Measurements from ENCODE around the gene EPG5. TPM values are rescaled to one million over a fixed set of nuclear protein-coding genes. Genes with fewer than 3 reads are reported as not detected.

The EPG5 gene
- total RNA-seq, 1 experiment from 2014 or later, result 12.9 TPM

DNA sequence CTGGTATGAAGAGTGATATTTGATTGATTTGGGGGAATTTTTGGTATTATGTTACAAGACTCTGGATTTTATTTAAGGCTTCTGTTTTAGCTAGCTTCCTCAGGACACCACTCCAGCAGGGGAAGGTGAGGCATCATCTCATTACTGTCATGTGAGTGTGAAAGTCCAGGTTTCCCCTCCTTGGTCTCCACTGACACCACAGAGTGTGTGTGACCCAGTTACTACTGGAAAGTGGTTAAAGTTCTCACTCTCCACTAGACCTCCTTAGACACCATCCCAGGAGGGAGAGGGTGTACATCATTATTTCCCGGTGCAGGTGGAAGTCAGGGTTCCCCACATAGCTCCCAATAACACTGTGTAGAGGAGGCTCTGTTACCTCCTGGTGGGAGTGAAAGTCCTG is 35.8 kb upstream of the EPG5 start:
- no peaks in the 10 kb centered on the region for H3K36me3 ChIP-seq (ENCODE audit: control insufficient read depth, insufficient read depth, low read length)
- H3K4me1 ChIP-seq (ENCODE audit: control insufficient read depth, insufficient read depth, low read length), result no peaks in the 10 kb centered on the region
- no peak for DNase-seq (ENCODE audit: low read depth, low spot score)
- intact Hi-C loops (cut with micrococcal nuclease; ENCODE audit: unreplicated experiment) (no loop called here), in situ Hi-C loops (cut with HindIII; ENCODE audit: low pct_unique_long_range_greater_than_20kb, low sequenced_read_pairs) (no loop called here)
- ChIA-PET CTCF (interaction anchor here (0.5 kb wide), 1 partner anchor 1877 kb away, joined by 3 read pairs; no protein-coding TSS in a partner anchor), POLR2A (no interaction called here)
- H3K9me3 ChIP-seq (ENCODE audit: control insufficient read depth, insufficient read depth, low read depth, low read length), result no peaks in the 10 kb centered on the region
- no peak overlapping the region for H3K4me3 ChIP-seq (ENCODE audit: low read depth in 2 of 2, low read length in 2 of 2)
- ATAC-seq, result no peak
- BruUV-seq (replicated peaks), result no TSS peak
- no peak overlapping the region for H3K27ac ChIP-seq (ENCODE audit: low read length)
- TF ChIP-seq, protein P1, sequence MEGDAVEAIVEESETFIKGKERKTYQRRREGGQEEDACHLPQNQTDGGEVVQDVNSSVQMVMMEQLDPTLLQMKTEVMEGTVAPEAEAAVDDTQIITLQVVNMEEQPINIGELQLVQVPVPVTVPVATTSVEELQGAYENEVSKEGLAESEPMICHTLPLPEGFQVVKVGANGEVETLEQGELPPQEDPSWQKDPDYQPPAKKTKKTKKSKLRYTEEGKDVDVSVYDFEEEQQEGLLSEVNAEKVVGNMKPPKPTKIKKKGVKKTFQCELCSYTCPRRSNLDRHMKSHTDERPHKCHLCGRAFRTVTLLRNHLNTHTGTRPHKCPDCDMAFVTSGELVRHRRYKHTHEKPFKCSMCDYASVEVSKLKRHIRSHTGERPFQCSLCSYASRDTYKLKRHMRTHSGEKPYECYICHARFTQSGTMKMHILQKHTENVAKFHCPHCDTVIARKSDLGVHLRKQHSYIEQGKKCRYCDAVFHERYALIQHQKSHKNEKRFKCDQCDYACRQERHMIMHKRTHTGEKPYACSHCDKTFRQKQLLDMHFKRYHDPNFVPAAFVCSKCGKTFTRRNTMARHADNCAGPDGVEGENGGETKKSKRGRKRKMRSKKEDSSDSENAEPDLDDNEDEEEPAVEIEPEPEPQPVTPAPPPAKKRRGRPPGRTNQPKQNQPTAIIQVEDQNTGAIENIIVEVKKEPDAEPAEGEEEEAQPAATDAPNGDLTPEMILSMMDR (IDR thresholded peaks at IDR 0.05), result no peak
- TF ChIP-seq TCF7L2 (IDR thresholded peaks at IDR 0.05; ENCODE audit: low read depth, low read length), result no peak
- no peak for TF ChIP-seq SIN3A (IDR thresholded peaks at IDR 0.05; ENCODE audit: borderline replicate concordance, insufficient read depth, low read depth, low read length)
- TF ChIP-seq, protein P2, sequence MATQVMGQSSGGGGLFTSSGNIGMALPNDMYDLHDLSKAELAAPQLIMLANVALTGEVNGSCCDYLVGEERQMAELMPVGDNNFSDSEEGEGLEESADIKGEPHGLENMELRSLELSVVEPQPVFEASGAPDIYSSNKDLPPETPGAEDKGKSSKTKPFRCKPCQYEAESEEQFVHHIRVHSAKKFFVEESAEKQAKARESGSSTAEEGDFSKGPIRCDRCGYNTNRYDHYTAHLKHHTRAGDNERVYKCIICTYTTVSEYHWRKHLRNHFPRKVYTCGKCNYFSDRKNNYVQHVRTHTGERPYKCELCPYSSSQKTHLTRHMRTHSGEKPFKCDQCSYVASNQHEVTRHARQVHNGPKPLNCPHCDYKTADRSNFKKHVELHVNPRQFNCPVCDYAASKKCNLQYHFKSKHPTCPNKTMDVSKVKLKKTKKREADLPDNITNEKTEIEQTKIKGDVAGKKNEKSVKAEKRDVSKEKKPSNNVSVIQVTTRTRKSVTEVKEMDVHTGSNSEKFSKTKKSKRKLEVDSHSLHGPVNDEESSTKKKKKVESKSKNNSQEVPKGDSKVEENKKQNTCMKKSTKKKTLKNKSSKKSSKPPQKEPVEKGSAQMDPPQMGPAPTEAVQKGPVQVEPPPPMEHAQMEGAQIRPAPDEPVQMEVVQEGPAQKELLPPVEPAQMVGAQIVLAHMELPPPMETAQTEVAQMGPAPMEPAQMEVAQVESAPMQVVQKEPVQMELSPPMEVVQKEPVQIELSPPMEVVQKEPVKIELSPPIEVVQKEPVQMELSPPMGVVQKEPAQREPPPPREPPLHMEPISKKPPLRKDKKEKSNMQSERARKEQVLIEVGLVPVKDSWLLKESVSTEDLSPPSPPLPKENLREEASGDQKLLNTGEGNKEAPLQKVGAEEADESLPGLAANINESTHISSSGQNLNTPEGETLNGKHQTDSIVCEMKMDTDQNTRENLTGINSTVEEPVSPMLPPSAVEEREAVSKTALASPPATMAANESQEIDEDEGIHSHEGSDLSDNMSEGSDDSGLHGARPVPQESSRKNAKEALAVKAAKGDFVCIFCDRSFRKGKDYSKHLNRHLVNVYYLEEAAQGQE (IDR thresholded peaks at IDR 0.05; ENCODE audit: insufficient read depth in 1 of 2, low read depth in 2 of 2, low read length in 1 of 2), result no peak
- no peak for TF ChIP-seq POLR2AphosphoS5 (IDR thresholded peaks at IDR 0.05; ENCODE audit: low read depth, low read length)
- no peaks in the 10 kb centered on the region for H3K27me3 ChIP-seq (ENCODE audit: control insufficient read depth, insufficient read depth, low read length)

DNA sequence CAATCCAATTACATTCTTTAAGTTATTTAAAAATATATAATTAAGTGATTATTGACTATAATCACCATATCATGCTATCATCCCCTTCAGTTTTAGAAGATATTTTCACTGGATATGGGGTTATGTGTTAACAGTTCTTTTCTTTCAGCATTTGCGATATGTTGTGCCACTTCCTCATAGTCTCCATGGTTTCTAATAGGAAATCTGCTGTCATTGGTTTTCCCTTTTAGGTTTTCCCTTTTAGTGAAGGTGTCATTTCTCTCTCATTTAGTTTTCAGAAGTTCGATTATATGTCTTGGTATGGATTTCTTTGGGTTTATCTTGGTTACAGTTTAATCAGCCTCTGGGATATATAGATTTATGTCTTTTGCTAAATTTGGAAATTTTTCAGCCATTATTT is 34.8 kb upstream of the EPG5 start:
- POLR2A ChIA-PET, result no interaction called here
- BruUV-seq (replicated peaks), result no TSS peak
- H3K36me3 ChIP-seq (ENCODE audit: control insufficient read depth, insufficient read depth, low read length), result no peaks in the 10 kb centered on the region

More for the DNA sequence above, 34.8 kb upstream of the EPG5 start:
- Histone ChIP-seq H3K4me1 (ENCODE audit: control insufficient read depth, insufficient read depth, low read length) (no peaks in the 10 kb centered on the region), H3K27ac (ENCODE audit: low read length) (no peak overlapping the region), H3K27me3 (ENCODE audit: control insufficient read depth, insufficient read depth, low read length) (no peaks in the 10 kb centered on the region), H3K9me3 (ENCODE audit: control insufficient read depth, insufficient read depth, low read depth, low read length) (no peaks in the 10 kb centered on the region), H3K4me3 (ENCODE audit: low read depth in 2 of 2, low read length in 2 of 2) (no peak overlapping the region)
- in situ Hi-C loops (cut with HindIII; ENCODE audit: low pct_unique_long_range_greater_than_20kb, low sequenced_read_pairs) (no loop called here), intact Hi-C loops (cut with micrococcal nuclease; ENCODE audit: unreplicated experiment) (no loop called here)
- CTCF ChIA-PET, result no interaction called here
- TF ChIP-seq TCF7L2 (IDR thresholded peaks at IDR 0.05; ENCODE audit: low read depth, low read length) (no peak), POLR2AphosphoS5 (IDR thresholded peaks at IDR 0.05; ENCODE audit: low read depth, low read length) (no peak), SIN3A (IDR thresholded peaks at IDR 0.05; ENCODE audit: borderline replicate concordance, insufficient read depth, low read depth, low read length) (no peak)
- TF ChIP-seq, protein P1 (IDR thresholded peaks at IDR 0.05), result no peak
- TF ChIP-seq, protein P2 (IDR thresholded peaks at IDR 0.05; ENCODE audit: insufficient read depth in 1 of 2, low read depth in 2 of 2, low read length in 1 of 2), result no peak
- no peak for DNase-seq (ENCODE audit: low read depth, low spot score)
- ATAC-seq, result no peak

Measured in Panc1 (cell line).